AG08395 (cell line): ENCODE results near the gene PIGT.

Experiments
- DNase-seq: peaks from one replicate; pipeline ENCODE4 v3.0.0; 2012; ENCODE audit warnings: mixed read lengths, low spot score

The PIGT gene

GRCh38 chr20:45427236-45428149, 11.6 kb downstream of the PIGT start:
- no peak for DNase-seq

- DNase-seq, result no peak
Measured at GRCh38 chr20:45429618-45430017, 13.7 kb downstream of the PIGT start.

DNA sequence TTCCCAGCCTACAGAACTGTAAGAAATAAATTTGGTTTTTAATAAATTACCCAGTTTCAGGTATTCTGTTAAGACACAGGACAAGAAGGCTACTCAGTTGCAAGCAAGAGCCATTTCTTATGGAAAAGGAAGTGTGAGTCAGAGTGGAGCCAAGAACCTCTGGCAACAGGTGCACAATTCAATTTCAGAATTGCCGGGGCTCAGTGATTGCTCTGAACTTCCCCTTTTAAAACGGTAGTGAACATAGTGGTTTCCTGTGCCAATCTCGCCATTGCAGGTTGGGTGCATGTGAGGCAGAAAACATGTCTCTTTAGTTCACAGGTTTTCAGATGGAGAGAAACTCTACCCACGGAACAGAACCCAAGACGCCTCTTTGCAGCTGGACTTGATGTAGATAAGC, 16.4 kb downstream of the PIGT start:
- no peak for DNase-seq

- DNase-seq, result peak; percentile 50
Measured at GRCh38 chr20:45433316-45433715, 17.4 kb downstream of the PIGT start.

GRCh38 chr20:45433976-45434375, 18.0 kb downstream of the PIGT start:
- no peak for DNase-seq

DNA sequence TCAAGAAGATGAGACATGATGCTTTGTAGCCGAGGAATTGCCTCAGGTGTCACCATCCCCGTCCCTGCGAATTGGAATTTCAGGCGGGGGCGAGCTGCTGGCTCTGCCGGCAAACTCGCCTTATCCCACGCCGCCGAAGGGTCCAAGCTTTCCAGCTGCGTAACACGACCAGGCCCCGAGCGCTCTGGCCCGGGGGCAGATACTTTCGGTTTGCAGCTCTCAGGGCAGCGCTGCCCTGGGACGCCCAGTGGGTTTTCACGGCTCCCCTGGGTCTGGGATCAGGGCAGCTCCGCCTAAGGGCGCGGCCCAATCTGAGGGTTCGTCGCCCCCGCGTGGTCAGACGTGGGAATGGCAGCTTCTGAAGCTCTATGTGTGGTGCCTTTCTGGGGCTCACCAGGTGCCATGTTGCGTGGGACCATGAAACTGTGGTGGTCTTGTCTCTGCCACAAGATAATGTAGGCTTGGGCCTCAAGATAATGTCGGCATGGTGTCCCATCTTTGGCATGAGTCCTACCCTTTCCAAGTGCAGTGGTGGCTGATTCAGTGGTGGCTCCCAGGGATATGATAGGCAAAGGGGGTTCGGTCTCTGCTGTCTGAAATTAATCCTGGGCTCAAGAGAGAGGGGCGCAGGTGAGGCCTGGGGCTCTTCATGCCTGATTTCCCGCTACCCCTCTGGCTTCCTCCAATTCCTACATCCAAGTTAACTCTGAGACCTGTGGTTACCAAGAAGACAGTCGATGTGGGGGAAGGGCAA, 21.0 kb downstream of the PIGT start:
- DNase-seq, result peak; percentile 95

DNA sequence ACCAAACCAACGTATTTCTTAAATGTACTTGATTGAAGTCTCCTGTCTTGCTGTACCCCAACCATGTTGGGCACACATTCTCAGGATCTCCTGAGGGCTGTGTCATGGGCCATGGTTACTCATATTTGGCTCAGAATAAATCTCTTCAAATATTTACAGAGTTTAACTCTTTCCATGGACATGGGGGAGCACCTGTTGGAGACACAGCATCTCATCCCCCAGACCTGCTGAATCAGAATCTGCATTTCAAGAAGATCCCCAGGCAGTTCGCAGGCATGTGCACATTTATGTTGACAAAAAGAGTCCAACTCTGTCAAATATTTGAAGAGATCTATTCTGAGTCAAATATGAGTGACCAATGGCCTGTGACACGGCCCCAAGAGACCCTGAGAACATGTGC, 24.5 kb downstream of the PIGT start:
- no peak for DNase-seq

- DNase-seq, result no peak
Measured at GRCh38 chr20:45440891-45441685, 25.1 kb downstream of the PIGT start.

GRCh38 chr20:45441746-45442145, 25.8 kb downstream of the PIGT start:
- no peak for DNase-seq

DNA sequence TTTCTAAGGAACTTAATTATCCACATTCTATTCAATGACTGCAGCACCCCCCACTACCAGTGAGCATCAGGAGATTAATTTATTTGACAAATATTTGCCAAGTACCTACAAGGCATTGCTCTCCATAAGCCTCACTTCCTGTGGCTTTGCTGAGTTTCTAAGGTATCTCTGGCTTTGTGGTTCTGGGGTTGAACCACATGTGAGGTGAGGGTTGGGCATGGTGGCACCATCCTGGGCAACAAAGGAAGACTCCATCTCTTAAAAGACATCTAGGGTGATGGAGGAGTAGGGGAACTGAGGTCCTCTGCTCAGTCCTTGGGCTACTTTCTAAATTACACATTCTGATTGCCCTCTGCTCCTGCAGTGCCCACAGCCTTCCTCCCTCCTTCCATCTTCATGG, 28.1 kb downstream of the PIGT start:
- no peak for DNase-seq

GRCh38 chr20:45445805-45446562, 30.0 kb downstream of the PIGT start:
- DNase-seq, result peak; percentile 58

DNA sequence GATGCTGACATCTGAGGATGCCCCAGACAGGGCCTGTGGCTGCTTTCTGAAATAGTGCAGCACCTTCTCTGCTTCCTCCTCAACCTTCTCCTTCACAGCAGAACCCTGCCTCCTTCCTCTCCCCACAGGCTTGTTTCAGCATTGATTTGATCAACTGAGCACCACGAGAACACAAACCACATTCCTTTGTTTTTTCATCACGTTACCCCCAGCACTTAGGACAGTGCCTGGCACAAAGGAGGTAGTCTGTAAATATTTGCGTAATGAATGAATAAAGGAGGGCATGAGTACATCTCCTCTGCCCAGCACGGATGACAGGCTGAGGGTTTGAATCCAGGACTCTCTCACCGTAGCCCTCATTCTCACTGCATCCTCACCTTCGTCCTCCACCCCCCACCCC, 32.3 kb downstream of the PIGT start:
- no peak for DNase-seq

DNA sequence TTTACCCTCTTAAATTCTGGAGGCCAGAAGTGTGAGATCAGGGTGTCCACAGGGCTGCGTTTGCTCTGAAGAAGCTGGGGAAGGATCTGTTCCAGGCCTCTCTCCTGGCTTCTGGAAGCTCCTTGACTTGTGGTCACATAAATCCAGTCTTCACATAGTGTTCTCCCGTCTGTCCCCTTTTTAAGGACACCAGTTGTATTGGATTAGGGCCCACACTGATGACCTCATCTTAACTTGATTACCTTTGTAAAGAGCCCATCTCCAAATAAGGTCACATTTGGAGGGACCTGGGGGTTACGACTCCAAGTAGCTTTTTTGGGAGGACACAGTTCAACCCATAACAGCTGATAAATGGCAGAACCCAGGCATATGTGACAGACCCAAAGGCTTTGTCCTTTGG, 33.6 kb downstream of the PIGT start:
- no peak for DNase-seq

- DNase-seq, result peak; percentile 52
Measured at GRCh38 chr20:45450097-45450818, 34.3 kb downstream of the PIGT start.

- DNase-seq, result no peak
Measured at GRCh38 chr20:45452238-45452637, 36.3 kb downstream of the PIGT start.

DNA sequence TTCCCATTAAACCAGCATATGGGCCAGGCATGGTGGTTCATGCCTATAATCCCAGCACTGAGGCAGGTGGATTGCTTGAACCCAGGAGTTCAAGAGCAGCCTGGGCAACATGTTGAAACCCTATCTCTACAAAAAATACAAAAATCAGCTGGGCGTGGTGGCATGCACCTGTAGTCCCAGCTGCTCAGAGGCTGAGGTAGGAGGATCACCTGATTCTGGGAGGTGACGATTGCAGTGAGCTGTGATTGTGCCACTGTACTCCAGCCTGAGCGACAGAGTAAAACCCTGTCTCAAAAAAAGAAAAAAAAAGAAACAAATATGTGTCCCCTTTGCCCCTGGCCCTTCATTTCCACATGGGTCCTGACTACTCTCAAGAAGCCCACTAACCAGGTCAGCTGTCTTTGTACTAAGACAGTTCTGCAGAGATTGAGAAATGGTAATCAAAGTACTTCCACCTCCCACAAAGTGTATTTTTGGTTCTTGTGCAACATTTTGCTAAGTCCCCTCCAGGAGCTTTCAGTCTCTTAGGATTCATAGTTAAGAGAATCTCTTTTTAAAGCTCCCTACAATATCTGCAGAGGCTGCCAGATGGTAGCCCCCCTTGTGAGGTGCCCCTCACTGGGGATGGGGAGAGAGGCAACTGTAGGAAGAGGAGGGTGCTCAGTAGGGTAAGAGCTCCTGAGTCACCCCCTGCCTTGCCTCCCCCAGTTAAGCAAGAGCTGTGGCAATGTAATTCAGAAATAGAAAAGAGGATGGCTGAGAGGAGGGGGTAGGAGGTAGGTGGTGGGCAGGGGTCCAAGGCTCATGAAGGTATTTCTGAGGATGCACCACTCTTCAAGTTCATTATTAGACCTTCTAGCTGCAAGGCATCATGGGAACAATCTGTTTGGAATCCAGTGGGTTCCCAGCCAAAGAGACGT, 37.1 kb downstream of the PIGT start:
- DNase-seq, result no peak

- no peak for DNase-seq
Measured at GRCh38 chr20:45456632-45457031, 40.7 kb downstream of the PIGT start.

DNA sequence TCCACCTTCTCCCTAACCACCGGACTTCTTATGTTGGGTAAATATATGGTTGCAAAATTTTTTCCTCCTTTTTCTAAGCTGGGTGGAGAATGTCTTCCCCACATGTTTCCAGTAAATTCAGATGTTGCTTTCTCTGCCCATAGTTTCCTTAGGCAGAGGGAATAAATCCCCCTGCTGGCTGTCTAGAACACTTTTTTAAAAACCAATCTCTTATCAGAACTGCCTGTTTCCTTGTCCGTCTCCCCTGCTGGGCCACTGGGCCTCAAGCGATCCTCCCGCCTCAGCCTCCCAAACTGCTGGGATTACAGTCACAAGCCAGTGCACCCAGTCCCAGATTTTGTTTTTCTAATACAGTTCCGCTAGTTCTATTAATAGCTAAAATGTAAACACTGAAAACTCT, 43.7 kb downstream of the PIGT start:
- DNase-seq, result no peak

DNA sequence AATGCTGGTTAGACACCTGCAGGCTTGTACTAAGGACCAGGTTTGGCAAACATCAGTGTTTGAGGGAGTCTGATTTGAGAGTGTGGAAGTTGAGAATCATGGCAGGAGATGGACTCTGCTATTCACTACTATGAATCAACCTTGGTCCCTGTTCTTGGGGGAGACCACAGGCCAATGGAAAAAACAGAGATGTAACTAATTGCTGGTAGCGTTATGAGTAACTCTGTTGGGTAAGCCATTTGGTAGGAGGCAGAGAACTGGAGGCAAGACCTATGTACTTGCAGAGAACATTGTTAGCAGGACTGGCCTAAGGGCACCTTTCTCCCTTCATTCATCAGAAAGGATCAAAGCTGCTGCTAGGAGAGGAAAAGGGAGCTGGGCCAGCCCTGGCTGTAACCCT, 45.3 kb downstream of the PIGT start:
- no peak for DNase-seq
